Anterior cingulate cortex (tissue), 58 donors: ENCODE data around the gene ARHGAP8.

Source experiments
- DNase-seq, 58 donors: peaks; one replicate each; lab custom pipeline; 2025; lab: John Stamatoyannopoulos, UW

ARHGAP8 gene

GRCh38 chr22:44760476-44760875 is 8.1 kb downstream of the ARHGAP8 start:
- DNase-seq: no peak

GRCh38 chr22:44761025-44761424 is 8.7 kb downstream of the ARHGAP8 start:
- no peak for DNase-seq

DNA sequence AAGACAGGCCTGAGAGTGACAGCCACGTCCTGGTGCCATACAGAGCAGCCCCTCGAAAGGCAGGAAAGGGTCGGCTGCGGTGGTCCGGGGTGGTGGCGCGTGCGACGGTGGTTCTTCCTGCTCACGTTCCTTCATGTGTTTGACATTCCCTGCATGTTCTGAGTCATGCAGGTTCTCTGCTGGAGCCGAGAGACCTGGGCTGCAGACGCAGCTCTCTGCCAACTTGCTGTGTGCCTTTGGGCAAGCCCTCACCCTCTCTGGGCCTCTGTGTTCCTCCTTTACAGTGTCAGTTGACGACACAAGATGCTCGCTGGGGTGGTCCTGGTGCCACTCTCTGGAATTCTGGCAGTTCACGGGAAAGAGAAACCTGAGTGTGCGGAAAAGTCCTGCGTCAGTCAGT is 12.0 kb downstream of the ARHGAP8 start:
- DNase-seq: no peak

GRCh38 chr22:44764974-44765373 is 12.6 kb downstream of the ARHGAP8 start:
- DNase-seq: no peak

- no peak for DNase-seq
Measured at GRCh38 chr22:44765571-44766285, 13.4 kb downstream of the ARHGAP8 start.

DNA sequence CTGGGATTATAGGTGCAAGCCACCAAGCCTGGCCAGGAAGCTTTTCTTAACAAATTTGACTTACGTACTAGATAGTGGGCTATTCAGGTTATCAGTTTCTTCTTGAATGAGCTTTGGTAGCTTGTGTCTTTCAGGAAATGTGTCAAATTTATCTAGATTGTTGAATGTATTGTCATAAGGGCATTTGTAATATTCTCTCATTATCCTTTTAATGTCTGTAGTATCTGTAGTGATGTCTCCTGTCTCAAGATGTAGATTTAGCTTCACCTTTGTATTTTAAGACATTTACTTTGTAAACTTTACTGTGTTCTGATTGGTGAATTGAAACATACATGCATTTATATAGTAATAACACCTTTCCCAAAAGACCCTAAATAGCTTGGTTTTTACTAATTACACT is 20.7 kb downstream of the ARHGAP8 start:
- DNase-seq: no peak

DNA sequence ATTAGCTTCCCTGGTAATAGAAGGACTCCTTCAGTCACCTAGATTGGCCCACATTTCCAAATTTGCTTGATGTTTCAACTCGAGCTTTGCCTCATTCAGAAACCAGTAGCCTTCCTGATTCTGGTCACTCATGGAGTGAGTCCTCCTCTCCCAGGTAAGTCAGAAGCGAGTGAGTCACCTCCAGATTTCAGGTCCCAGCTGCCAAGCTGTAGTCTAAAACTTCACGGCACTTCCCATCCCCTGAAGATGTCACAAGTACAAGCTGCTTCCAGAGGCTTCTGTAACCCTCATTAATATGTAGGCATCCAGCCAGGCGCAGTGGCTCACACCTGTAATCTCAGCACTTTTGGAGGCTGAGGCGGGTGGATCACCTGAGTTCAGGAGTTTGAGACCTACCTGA is 23.5 kb downstream of the ARHGAP8 start:
- DNase-seq: no peak

DNA sequence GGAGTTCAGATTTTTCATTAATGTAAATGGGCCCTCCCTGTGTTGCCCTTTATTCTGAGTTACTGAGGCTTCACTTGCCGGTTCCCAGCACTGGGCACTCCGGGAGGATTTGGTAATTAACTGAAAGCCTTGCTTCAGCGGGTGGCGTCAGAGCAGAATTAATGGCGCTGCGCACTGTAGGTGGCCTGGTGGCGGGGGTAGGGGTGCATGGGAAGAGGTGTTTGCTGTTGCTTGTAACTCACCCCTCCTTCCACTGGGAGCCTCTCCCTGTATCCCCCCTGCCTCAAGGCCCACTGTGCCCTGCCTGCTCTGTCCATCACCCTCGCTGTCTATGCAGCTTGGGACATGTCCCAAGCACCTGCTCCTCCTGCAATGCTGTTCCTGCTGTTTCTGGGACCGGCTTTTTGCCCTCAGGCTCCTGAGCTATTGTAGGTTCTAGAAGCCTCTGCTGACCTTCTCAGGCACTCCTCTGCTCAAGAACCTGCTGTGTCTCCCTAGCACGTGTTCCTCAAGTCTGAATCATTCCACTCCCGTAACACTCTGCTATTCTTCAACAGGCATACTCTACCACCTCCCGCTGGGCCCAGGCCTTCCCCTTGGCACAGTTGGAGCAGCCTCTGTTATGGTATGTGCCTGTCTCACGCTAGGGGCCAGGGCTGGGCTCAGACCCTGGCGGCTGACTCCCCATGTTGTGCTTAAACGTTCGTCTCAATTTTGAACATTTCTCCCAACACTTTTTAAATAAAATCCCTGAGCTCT is 24.4 kb downstream of the ARHGAP8 start:
- DNase-seq: no peak

GRCh38 chr22:44777364-44777755 is 25.0 kb downstream of the ARHGAP8 start:
- DNase-seq: no peak

DNA sequence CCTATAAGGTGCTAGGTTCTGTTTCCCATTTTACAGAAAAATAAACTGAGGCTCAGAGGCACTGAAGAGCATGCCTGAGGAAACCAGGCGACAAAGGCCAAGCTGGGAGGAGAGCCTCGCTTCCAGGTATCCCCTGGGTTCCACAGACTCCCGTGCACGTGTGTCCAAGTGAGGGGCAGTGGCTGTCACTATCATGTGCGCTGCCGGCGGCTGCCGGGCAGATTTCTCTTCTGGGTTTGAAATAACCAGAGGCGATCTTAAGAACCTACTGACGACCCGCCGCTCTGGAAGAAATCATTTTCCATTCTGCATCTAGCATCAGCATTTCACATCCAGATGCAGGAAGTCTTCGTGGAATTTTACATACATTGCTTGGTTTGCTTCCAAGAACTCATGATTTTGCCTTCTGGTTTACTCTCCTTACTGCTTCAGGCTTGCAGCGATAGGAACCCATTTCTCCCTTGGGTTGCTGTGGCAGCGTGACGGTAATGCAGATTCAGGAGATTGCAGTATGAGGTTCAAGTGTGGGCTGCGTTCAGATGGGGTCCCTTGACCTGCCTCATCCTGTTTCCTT is 28.6 kb downstream of the ARHGAP8 start:
- no peak for DNase-seq

DNA sequence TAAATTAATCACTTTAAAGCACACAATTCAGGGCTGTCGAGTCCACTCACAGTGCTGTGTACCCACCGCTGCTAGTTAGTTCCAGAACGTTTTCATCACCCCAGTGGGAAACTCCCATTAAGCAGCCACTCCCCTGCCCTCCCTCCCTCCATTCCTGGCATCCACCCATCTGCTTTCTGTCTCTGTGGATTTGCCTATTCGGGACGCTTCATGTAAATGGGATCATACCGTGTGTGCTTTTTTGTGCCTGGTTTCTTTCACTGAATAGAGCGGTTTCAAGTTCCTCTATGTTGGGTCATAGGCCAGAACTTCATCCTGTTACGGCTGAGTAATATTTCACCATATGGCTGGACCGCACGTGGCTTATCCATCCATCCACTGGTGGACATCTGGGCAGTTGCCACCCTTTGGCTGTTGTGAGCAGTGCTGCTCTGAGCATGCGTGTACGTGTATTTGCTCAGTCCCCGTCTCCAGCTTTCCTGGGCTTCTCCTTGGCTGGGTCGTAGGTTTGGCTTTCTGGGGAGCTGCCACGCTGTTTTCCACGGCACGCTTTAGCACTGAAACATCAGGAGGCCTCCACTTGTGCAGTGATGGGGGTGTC is 30.1 kb downstream of the ARHGAP8 start:
- no peak for DNase-seq

DNA sequence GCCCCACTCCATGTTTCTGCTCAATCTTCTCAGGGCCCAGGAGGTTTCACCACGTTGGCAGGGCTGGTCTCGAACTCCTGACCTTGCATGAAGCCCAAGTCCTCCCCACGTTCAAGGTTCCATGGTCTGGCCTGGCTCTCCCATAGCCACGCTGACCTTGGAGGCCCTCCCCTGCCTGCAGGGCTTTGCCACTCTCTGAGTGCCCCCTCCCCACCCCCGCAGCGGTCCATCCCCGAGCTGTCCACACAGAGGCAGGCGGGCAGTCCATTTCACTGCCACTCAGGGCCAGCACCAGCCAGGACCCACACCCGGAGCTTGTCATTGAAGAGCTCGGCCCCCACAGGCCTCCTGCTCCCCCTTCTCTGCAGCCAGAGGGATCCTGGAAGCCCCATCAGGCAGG is 30.7 kb downstream of the ARHGAP8 start:
- DNase-seq: no peak

DNA sequence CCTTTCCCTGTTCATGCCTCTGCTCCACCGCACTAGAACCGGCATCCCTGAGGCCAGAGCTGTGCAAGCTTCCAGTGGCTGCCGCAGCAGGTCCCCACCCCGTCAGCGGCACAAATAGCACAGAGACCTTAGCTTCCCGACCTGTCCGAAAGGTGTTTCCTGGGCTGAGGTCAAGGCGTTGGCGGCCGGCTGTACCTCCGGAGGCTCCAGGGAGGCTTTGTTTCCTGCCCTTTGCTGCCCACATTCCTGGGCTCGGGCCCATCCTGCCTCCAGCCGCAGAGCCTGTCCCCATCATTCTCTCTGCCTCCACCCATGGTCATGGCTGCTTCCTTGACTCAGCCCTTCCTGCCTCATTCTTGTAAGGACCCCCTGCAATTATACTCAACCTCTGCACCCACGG is 31.2 kb downstream of the ARHGAP8 start:
- DNase-seq: no peak

DNA sequence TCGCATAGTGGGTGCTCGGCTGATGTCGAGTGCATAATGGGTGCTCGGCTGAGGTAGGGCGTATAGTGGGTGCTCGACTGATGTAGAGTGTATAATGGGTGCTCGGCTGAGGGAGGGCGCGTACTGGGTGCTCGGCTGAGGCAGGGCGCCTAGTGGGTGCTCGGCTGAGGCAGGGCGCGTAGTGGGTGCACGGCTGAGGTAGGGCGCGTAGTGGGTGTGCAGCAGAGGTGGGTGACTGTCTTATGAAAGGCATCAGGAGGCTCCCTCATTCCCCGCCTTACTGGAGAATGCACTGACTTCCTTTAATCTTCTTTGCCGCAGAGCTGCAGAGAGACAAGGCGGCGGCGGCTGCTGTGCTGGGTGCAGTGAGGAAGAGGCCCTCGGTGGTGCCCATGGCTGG is 33.8 kb downstream of the ARHGAP8 start:
- DNase-seq: no peak

GRCh38 chr22:44786610-44787009 is 34.2 kb downstream of the ARHGAP8 start:
- no peak for DNase-seq

GRCh38 chr22:44787832-44788231 is 35.5 kb downstream of the ARHGAP8 start:
- DNase-seq: no peak

DNA sequence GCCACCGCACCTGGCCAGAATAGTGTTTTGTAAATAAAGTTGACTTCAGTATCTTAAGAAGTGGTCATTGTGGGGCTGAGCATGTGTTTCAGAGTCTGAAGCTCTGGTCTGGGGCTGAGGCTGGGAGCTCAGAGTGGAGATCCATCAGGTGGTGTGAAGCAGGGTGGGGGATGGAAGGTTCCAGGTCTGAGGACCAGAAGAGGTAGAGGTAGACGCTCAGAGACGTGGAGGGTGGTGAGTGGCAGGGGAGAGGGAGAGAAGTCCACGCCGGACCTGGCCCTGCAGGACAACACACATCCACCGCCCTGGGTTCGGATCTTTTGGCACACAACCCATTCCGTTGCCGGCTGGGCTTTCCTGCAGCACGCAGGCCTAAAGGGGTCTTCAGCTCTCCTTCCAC is 40.7 kb downstream of the ARHGAP8 start:
- no peak for DNase-seq

DNA sequence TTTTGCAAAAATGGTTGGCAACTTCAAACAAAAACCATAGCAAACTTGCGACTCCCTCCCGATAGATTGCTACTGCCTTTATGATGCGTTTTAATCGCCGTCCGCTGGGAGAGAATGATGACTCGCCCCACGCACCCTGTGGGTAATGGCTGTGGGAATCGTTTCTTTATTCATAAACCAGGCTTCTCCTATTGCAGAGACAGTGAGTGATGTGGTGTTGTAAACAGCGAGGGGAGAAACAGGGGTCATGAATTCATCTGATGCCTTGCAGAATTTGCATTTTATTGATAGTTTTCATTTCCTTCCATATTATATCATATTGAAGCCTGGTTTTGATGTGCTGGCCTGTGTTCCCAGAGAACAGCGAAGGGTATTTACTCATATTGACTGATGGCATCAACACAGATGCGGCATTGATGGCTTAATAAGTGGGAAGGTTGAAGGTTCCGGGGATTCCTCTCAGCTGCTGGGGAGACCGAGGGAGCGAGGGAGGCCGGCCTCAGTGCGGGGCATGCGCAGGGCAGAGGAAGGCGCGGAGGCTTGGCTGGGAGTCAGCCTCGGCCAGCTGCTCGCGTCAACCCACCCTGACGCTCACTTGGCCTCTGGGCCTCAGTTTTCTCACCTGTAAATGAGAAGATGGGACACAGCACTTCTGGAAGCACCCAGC is 41.3 kb downstream of the ARHGAP8 start:
- DNase-seq: no peak

DNA sequence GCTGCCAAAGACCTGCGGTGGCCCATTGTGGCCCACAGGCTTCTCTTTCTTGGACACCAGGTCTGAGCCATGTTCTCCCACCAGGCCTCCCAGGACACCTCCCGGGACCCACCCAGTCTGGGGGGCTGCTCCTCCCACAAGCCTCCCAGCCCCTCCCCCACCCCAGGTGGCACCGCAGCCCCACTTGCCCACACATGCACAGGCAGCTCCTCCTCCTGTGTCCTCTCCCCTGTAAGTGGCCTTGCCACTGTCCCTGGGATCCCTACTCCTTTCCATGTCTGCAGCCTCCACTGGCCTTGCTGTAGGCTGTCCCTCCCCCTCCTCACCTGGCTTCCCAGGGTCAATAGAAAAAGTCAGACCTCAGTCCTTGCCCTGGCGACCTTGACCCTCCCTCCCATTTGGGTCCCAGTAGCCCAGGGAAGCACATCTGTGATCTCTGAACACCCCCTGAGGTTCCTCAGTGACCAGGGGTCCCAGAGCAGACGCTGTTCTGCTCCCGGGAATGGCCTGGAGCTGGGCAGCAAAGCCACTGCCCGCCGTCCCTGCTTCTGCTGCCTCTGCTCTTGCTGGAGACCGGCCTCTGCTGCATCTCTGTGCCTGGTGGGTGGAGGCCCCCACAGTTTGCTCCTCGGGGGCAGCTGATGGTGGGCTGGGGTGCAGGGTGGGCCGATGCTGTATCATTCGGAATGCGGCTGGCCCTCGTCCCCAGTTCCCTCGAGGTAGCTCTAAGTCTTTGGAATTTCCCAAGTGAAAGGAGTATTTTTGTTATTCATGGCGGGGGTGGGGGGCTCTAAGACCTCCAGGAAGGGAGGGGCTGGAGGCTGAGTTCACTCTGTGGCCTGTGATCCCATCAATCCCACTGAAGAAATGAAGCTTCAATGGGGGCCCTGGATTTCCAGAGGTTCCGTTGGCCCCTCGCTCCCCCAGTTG is 43.6 kb downstream of the ARHGAP8 start:
- no peak for DNase-seq
